ENCODE measurements around the gene RCCD1.
"Not testable (repeated sequence)": the region's sequence is repeated elsewhere in the genome, so short reads cannot be mapped to it uniquely, and the experiment has no call there.

The RCCD1 gene, protein sequence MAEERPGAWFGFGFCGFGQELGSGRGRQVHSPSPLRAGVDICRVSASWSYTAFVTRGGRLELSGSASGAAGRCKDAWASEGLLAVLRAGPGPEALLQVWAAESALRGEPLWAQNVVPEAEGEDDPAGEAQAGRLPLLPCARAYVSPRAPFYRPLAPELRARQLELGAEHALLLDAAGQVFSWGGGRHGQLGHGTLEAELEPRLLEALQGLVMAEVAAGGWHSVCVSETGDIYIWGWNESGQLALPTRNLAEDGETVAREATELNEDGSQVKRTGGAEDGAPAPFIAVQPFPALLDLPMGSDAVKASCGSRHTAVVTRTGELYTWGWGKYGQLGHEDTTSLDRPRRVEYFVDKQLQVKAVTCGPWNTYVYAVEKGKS

GRCh38 chr15:90954712-90955623 is at the start of gene RCCD1:
TSS of gene RCCD1 (plus strand) at chr15:90954884. CDS start at chr15:90956735, 1,851 bp downstream.
- FAIRE-seq, result no peak

DNA sequence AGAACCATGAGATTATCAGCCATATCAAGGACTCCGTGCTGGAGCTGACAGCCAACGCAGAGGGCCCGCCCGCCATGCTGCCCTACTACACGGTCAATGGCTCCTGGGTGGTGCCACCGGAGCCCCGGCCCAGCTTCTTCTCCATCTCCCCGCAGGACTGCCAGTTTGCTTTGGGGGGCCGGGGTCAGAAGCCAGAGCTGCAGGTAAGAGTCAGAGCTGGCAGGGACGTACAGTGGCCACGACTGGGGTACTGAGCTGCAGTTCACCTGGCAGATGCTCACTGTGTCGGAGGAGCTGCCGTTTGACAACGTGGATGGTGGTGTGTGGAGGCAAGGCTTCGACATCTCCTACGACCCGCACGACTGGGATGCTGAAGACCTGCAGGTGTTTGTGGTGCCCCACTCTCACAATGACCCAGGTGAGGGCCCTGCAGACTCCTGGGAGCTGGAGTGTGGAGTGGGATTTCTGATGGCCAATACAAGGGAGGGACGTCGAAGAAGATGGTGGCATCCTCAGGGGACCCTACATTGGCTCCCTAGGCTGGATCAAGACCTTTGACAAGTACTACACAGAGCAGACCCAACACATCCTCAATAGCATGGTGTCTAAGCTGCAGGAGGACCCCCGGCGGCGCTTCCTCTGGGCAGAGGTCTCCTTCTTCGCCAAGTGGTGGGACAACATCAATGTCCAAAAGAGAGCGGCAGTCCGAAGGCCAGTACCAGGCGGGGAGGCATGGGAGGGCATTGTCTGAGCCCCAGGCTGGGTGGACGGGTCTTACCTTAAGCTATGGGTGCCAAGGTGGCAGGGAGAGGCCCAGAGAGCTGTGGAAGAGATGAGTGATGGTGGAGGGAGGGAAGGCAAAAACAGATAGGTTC is 49.1 kb upstream of the RCCD1 start:
- FAIRE-seq, result no peak

DNA sequence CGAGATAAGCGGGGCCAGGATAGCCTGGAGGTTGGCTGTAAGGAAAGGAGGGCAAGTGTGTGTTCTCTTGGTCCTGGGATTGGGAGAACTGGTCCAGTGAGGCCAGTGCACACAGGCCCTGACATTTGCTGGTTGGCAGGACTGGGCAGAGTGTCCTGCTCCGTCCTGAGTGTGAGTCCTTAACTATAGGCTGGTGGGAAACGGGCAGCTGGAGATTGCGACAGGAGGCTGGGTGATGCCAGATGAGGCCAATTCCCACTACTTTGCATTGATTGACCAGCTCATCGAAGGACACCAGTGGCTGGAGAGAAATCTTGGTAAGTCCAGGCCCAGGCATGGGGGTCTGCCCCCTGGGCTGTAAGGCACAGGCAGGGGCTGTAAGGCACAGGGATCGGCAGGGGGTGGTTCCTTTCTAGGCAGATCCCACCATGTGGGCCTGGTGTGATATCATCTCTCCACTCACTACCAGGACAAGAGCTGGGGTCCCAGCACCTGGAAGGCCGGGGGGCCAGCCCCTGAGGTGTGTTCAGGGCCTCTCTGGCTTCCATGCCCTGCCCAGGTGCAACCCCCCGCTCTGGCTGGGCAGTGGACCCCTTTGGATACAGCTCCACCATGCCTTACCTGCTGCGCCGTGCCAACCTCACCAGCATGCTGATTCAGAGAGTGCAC is 48.4 kb upstream of the RCCD1 start:
- no peak for FAIRE-seq

GRCh38 chr15:90907051-90907660 is 47.5 kb upstream of the RCCD1 start:
- FAIRE-seq, result no peak

GRCh38 chr15:90907838-90908507 is 46.7 kb upstream of the RCCD1 start:
- no peak for FAIRE-seq

- FAIRE-seq, result not testable (repeated sequence)
These were observed 45.2 kb upstream of the RCCD1 start for GRCh38 chr15:90909449-90909848.

DNA sequence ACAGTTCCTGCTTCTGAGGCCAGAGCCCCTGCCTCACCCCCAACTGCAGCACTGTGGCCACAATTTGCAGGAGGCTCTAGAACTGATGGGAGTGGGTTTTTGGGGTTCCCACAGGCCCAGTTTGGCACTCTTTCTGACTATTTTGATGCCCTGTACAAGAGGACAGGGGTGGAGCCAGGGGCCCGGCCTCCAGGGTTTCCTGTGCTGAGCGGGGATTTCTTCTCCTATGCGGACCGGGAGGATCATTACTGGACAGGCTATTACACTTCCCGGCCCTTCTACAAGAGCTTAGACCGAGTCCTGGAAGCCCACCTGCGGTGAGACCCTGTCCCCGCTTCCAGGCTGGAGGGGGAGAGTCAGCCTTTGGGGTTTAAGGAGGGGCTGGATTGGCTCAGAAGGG is 44.7 kb upstream of the RCCD1 start:
- FAIRE-seq, result no peak

DNA sequence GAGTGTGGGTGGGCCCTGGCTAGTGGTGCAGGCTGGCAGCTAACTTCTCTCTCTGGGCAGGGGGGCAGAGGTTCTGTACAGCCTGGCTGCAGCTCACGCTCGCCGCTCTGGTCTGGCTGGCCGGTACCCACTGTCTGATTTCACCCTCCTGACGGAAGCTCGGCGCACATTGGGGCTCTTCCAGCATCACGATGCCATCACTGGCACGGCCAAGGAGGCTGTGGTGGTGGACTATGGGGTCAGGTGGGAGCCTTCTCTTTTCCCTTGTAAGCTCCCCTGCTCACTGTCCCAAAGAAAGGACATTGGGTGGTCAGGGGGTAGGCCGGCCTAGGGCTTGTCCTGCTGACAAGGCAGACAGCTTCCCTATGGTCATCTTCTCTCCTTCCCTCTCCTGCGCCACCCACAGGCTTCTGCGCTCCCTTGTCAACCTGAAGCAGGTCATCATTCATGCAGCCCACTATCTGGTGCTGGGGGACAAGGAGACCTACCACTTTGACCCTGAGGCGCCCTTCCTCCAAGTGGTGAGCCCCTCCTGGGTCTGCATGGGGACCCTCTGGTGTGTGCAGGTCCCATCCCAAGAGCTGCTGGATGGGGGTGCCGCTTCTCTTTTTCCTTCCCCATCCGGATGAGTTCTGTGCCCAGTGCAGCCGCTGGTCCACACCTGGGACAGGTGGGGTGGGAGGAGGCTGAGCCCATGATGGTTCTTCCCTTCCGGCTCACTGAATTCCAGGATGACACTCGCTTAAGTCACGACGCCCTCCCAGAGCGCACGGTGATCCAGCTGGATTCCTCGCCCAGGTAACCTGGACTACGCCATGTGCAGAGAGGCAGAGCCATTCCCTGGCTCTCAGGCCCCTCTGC is 44.0 kb upstream of the RCCD1 start:
- no peak for FAIRE-seq

DNA sequence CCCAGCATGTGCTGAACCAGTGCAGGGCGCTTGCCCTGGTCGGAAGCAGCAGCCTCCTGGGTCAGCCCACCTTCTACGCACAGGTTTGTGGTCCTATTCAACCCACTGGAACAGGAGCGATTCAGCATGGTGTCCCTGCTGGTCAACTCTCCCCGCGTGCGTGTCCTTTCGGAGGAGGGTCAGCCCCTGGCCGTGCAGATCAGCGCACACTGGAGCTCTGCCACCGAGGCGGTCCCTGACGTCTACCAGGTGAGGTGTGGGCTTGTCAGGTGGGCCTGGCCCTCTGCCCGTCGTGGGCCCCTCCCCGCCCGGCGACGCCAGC is 43.4 kb upstream of the RCCD1 start:
- FAIRE-seq, result no peak

DNA sequence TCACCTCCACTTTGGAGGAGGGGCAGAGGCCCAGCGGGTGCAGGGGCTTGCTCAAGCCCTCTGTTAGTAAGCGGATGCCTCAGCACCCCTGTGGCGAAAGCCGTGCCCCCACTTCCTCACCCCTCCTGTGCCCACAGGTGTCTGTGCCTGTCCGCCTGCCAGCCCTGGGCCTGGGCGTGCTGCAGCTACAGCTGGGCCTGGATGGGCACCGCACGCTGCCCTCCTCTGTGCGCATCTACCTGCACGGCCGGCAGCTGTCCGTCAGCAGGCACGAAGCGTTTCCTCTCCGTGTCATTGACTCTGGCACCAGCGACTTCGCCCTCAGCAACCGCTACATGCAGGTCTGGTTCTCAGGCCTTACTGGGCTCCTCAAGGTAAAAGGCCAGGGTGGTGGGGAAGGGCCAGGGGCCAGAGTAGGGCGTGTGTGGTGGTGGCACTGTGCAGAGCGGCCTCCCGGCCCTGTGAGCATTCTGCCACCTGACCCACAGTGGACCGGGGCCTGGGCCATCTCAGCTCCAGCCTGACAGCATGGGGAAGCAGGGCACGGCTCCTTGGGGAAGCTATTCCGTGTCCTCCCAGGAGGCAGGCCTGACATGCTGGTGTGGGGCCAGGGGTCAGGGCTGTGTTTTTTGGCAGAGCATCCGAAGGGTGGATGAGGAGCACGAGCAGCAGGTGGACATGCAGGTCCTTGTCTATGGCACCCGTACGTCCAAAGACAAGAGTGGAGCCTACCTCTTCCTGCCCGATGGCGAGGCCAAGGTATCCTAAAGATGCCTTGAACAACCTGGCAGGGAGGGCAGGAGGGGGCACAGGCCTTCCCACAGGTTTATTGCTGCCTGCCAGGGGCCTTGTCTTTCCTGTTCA is 42.5 kb upstream of the RCCD1 start:
- no peak for FAIRE-seq

DNA sequence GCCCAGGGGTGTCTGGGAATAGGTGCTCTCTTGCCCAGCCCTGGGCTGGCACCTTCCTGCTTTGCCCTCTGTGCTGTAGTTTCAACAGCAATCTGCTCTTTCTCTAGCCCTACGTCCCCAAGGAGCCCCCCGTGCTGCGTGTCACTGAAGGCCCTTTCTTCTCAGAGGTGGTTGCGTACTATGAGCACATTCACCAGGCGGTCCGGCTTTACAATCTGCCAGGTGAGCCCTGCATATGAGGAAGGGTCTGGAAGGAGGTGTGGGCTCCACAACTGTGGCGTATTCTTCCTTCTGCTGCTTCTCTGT is 42.0 kb upstream of the RCCD1 start:
- no peak for FAIRE-seq

GRCh38 chr15:90913398-90913944 is 41.2 kb upstream of the RCCD1 start:
- no peak for FAIRE-seq

- FAIRE-seq, result no peak
These were observed 40.2 kb upstream of the RCCD1 start for GRCh38 chr15:90914305-90915080.

DNA sequence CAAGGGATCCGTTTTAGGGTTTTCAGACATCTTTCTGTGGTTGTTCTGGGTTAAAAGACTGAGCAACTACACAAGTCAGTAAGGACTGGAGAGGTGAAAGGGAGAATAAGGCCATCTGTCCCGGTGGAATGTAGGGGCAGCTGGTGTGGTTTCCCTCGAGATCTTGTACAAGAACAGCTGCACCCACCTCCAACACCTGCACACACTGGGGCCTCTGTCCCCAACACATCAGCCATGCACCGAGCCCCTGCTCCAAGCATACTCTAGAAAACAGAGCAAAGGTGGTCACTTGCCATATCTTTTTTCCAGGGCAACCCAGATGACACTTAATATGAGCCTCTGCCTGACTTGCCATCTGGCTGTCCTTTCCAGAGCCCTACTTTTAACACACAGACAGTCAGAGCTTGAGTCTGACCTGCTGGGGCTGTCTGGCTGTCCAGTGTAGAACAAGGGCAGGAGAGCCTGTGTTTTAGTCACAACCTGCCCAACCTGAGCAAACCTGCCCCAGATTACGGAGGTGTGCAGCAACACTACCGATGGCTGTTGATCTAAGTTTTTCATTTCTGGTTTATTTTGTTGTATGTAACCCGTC is 39.4 kb upstream of the RCCD1 start:
- no peak for FAIRE-seq

DNA sequence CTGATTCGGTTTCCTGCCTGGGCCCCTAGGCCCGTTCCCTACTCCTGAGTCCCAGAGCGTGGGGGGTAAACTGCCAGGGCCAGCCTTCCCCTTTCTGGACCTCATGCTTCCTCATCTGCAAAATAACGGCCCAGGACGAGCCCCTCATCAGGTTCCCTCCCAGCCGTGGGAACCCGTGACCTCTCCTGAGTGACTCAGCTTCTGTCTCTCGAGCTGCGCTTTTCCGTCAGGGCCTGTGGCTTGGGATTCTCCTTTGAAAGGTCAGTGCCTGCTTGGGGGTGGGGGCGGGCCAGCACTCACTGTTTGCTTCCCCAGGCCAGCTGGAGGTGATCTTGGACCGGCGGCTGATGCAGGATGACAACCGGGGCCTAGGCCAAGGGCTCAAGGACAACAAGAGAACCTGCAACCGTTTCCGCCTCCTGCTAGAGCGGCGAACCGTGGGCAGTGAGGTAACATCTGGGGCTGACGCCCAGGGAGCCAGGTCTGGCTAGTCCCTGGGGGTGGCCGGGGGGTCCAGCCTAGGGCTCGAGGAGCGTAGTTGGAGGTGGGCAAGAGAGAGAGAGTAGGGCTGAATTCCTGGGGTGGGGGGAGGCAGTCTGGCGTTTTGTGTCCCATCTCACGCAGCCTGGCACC is 38.8 kb upstream of the RCCD1 start:
- no peak for FAIRE-seq

GRCh38 chr15:90916461-90916860 is 38.2 kb upstream of the RCCD1 start:
- no peak for FAIRE-seq

- no peak for FAIRE-seq
These were observed 37.1 kb upstream of the RCCD1 start for GRCh38 chr15:90917569-90917968.

Data from G401.6 (cell line).